HL-60 (cell line): ENCODE results near the gene SALL1.

ENCODE experiments used
- GABPA ChIP-seq: IDR thresholded peaks from 2 replicates; pipeline ENCODE4 v1.6.1; 2012; ENCODE audit warnings: low read depth
- POLR2AphosphoS5 ChIP-seq: IDR thresholded peaks from 2 replicates; pipeline ENCODE4 v1.6.1; 2012; ENCODE audit warnings: low read depth
- SPI1 ChIP-seq: IDR thresholded peaks from 2 replicates; pipeline ENCODE4 v1.6.1; 2012; ENCODE audit warnings: low read depth, mild to moderate bottlenecking, borderline replicate concordance
- TF ChIP-seq, protein P1 (sequence below): IDR thresholded peaks from one replicate; pipeline ENCODE4 v1.5.1; 2011; ENCODE audit warnings: low read length, control low read depth, inconsistent platforms; ENCODE audit not compliant: insufficient read depth
- TF ChIP-seq, protein P2 (sequence below): IDR thresholded peaks from 2 replicates; pipeline ENCODE4 v1.6.1; 2012; ENCODE audit warnings: low read depth; ENCODE audit not compliant: insufficient replicate concordance

DNA sequence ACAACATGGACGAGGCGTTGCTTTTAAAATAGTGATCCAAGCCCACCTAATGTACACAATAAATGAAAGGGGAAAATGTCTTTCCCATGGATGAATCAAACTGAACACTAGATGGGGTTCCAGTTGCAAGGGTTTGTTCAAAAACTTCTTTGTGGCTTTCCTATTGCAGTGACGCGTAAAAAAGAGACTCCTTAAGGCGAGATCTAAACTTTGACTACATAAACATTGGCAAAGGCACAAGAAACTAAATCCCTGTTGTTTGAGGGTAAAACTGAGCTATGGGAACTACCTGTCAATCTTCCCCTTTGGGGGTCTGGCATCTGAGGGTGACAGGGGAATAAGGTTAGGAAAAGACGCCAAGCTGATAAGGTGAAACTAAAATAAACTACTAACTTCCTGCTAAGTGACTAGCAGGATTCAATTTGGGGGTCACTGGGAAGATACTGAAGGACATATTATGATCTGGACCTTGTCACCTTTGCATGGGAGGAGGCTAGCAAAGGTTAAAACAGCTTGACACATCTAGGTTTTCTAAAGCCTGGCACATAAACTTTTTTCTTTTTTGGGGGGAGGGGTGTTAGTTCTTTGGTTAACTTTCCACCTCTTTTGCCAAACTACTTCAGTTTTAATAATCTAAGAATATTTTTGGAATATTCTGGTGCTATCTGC lies 4.7 kb downstream of the SALL1 start:
- TF ChIP-seq, protein P1, sequence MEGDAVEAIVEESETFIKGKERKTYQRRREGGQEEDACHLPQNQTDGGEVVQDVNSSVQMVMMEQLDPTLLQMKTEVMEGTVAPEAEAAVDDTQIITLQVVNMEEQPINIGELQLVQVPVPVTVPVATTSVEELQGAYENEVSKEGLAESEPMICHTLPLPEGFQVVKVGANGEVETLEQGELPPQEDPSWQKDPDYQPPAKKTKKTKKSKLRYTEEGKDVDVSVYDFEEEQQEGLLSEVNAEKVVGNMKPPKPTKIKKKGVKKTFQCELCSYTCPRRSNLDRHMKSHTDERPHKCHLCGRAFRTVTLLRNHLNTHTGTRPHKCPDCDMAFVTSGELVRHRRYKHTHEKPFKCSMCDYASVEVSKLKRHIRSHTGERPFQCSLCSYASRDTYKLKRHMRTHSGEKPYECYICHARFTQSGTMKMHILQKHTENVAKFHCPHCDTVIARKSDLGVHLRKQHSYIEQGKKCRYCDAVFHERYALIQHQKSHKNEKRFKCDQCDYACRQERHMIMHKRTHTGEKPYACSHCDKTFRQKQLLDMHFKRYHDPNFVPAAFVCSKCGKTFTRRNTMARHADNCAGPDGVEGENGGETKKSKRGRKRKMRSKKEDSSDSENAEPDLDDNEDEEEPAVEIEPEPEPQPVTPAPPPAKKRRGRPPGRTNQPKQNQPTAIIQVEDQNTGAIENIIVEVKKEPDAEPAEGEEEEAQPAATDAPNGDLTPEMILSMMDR = no peak
- TF ChIP-seq, protein P2, sequence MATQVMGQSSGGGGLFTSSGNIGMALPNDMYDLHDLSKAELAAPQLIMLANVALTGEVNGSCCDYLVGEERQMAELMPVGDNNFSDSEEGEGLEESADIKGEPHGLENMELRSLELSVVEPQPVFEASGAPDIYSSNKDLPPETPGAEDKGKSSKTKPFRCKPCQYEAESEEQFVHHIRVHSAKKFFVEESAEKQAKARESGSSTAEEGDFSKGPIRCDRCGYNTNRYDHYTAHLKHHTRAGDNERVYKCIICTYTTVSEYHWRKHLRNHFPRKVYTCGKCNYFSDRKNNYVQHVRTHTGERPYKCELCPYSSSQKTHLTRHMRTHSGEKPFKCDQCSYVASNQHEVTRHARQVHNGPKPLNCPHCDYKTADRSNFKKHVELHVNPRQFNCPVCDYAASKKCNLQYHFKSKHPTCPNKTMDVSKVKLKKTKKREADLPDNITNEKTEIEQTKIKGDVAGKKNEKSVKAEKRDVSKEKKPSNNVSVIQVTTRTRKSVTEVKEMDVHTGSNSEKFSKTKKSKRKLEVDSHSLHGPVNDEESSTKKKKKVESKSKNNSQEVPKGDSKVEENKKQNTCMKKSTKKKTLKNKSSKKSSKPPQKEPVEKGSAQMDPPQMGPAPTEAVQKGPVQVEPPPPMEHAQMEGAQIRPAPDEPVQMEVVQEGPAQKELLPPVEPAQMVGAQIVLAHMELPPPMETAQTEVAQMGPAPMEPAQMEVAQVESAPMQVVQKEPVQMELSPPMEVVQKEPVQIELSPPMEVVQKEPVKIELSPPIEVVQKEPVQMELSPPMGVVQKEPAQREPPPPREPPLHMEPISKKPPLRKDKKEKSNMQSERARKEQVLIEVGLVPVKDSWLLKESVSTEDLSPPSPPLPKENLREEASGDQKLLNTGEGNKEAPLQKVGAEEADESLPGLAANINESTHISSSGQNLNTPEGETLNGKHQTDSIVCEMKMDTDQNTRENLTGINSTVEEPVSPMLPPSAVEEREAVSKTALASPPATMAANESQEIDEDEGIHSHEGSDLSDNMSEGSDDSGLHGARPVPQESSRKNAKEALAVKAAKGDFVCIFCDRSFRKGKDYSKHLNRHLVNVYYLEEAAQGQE = no peak
- TF ChIP-seq SPI1 (no peak), GABPA (no peak), POLR2AphosphoS5 (no peak)
